Activated naive CD4-positive, alpha-beta T cell treated with anti-CD3 and anti-CD28 coated beads for 36 hours (primary cell): Measurements from ENCODE around the gene CEBPA. TPM values are rescaled to one million over a fixed set of nuclear protein-coding genes. Genes with fewer than 3 reads are reported as not detected.

Experiments
- CTCF ChIA-PET: fragments of 350-600 bp; sonication (Branson Sonifier 250); formaldehyde crosslinking; loops from one replicate; lab custom pipeline; 2021; ENCODE audit warnings: antibody characterized with exemption; lab: Charles Lee
- DNase-seq: peaks from one replicate; pipeline ENCODE4 v3.0.0-alpha.2; 2020
- H3K27ac Mint-ChIP-seq: one replicate; pipeline ENCODE4 v1.8.0; 2021; ENCODE audit warnings: mild to moderate bottlenecking, mixed read lengths
- H3K27me3 Mint-ChIP-seq: one replicate; pipeline ENCODE4 v1.8.0; 2021; ENCODE audit warnings: low read depth, mixed read lengths
- H3K36me3 Mint-ChIP-seq: one replicate; pipeline ENCODE4 v1.8.0; 2021; ENCODE audit warnings: low read depth, mixed read lengths
- H3K4me1 Mint-ChIP-seq: one replicate; pipeline ENCODE4 v1.8.0; 2021; ENCODE audit warnings: low read depth, mixed read lengths
- H3K4me3 Mint-ChIP-seq: one replicate; pipeline ENCODE4 v1.8.0; 2021; ENCODE audit warnings: mild to moderate bottlenecking, moderate library complexity, mixed read lengths
- H3K9me3 Mint-ChIP-seq: one replicate; pipeline ENCODE4 v1.8.0; 2021; ENCODE audit warnings: mixed read lengths
- intact Hi-C: fragments of 100-400 bp; cut with micrococcal nuclease; formaldehyde crosslinking; loops from one replicate; pipeline ENCODE4 v1.15.1; 2023
- total RNA-seq, 2 experiments: library from RNA; stranded (reverse); gene quantifications; one replicate each; pipeline ENCODE4 v1.2.3, GENCODE V29; 2021

The CEBPA gene
- total RNA-seq, 2 experiments from 2014 or later: 0.10 TPM

GRCh38 chr19:33304371-33304759 lies 2.0 kb upstream of the CEBPA start:
- Mint-ChIP-seq H3K27me3 (peaks cover 32% of the 10 kb centered on the region), H3K4me1 (no peaks in the 10 kb centered on the region), H3K27ac (no peak overlapping the region), H3K9me3 (no peaks in the 10 kb centered on the region), H3K36me3 (no peaks in the 10 kb centered on the region), H3K4me3 (no peak overlapping the region)
- DNase-seq: no peak
- intact Hi-C loops: loop anchor here (5.0 kb wide), 2 partner anchors 103 to 127 kb away; no protein-coding TSS in a partner anchor
- CTCF ChIA-PET: interaction anchor here (0.7 to 1.4 kb wide), 2 partner anchors 67 to 627 kb away, joined by 3 to 4 read pairs; no protein-coding TSS in a partner anchor

GRCh38 chr19:33303791-33304345 lies 1.5 kb upstream of the CEBPA start:
- no peaks in the 10 kb centered on the region for H3K9me3 Mint-ChIP-seq
- H3K4me1 Mint-ChIP-seq: no peaks in the 10 kb centered on the region
- no peak for DNase-seq
- no peaks in the 10 kb centered on the region for H3K36me3 Mint-ChIP-seq
- no peak overlapping the region for H3K27ac Mint-ChIP-seq
- H3K27me3 Mint-ChIP-seq: peaks cover 37% of the 10 kb centered on the region
- no peak overlapping the region for H3K4me3 Mint-ChIP-seq
- intact Hi-C loops: loop anchor here (2.0 to 5.0 kb wide), 3 partner anchors 69 to 127 kb away; no protein-coding TSS in a partner anchor
- CTCF ChIA-PET: interaction anchor here (0.7 to 1.4 kb wide), 3 partner anchors 45 to 627 kb away, joined by 3 to 4 read pairs (median 3); no protein-coding TSS in a partner anchor

GRCh38 chr19:33302974-33303790 lies 848 bp upstream of the CEBPA start:
- CTCF ChIA-PET: interaction anchor here (1.1 to 1.4 kb wide), 5 partner anchors 8 to 80 kb away, joined by 3 to 4 read pairs (median 3); no protein-coding TSS in a partner anchor
- peaks cover 37% of the 10 kb centered on the region for H3K27me3 Mint-ChIP-seq

GRCh38 chr19:33301900-33302174 lies 497 bp downstream of the CEBPA start:
- intact Hi-C loops: loop anchor here (1.0 to 5.0 kb wide), 4 partner anchors 67 to 125 kb away; partner anchors contain the start of gene CEBPG
- no peak overlapping the region for H3K4me3 Mint-ChIP-seq

More at GRCh38 chr19:33302974-33303790, 848 bp upstream of the CEBPA start:
- Mint-ChIP-seq H3K36me3 (no peaks in the 10 kb centered on the region), H3K27ac (no peak overlapping the region), H3K4me3 (peak overlapping the region; percentile 42), H3K9me3 (no peaks in the 10 kb centered on the region), H3K4me1 (no peaks in the 10 kb centered on the region)
- intact Hi-C loops: loop anchor here (1.0 to 5.0 kb wide), 4 partner anchors 68 to 126 kb away; partner anchors contain the start of gene CEBPG
- no peak for DNase-seq

GRCh38 chr19:33301144-33301899 lies 1.0 kb downstream of the CEBPA start:
- H3K27me3 Mint-ChIP-seq: peaks cover 34% of the 10 kb centered on the region
- no peaks in the 10 kb centered on the region for H3K9me3 Mint-ChIP-seq
- intact Hi-C loops: loop anchor here (5.0 kb wide), 2 partner anchors 106 to 124 kb away; no protein-coding TSS in a partner anchor
- H3K36me3 Mint-ChIP-seq: no peaks in the 10 kb centered on the region
- no peaks in the 10 kb centered on the region for H3K4me1 Mint-ChIP-seq
- DNase-seq: no peak
- no peak overlapping the region for H3K27ac Mint-ChIP-seq
- H3K4me3 Mint-ChIP-seq: no peak overlapping the region
- CTCF ChIA-PET: interaction anchor here (1.1 kb wide), 1 partner anchor 9 kb away, joined by 3 read pairs; no protein-coding TSS in a partner anchor

More at GRCh38 chr19:33301900-33302174, 497 bp downstream of the CEBPA start:
- Mint-ChIP-seq H3K36me3 (no peaks in the 10 kb centered on the region), H3K27me3 (peaks cover 34% of the 10 kb centered on the region), H3K9me3 (no peaks in the 10 kb centered on the region), H3K4me1 (no peaks in the 10 kb centered on the region), H3K27ac (no peak overlapping the region)
- CTCF ChIA-PET: interaction anchor here (1.1 kb wide), 1 partner anchor 15 kb away, joined by 3 read pairs; no protein-coding TSS in a partner anchor
- no peak for DNase-seq

- H3K27ac Mint-ChIP-seq: no peak overlapping the region
- peaks cover 34% of the 10 kb centered on the region for H3K27me3 Mint-ChIP-seq
- no peaks in the 10 kb centered on the region for H3K9me3 Mint-ChIP-seq
- no peaks in the 10 kb centered on the region for H3K4me1 Mint-ChIP-seq
- intact Hi-C loops: loop anchor here (5.0 kb wide), 2 partner anchors 106 to 124 kb away; no protein-coding TSS in a partner anchor
- no peak for DNase-seq
- CTCF ChIA-PET: interaction anchor here (1.1 kb wide), 1 partner anchor 8 kb away, joined by 3 read pairs; no protein-coding TSS in a partner anchor
- H3K36me3 Mint-ChIP-seq: no peaks in the 10 kb centered on the region
- H3K4me3 Mint-ChIP-seq: no peak overlapping the region
Measured at GRCh38 chr19:33300894-33301143, 1.5 kb downstream of the CEBPA start.

GRCh38 chr19:33300009-33300893 lies 2.1 kb downstream of the CEBPA start:
- H3K4me3 Mint-ChIP-seq: no peak overlapping the region
- no peak for DNase-seq
- no peaks in the 10 kb centered on the region for H3K36me3 Mint-ChIP-seq
- no peaks in the 10 kb centered on the region for H3K9me3 Mint-ChIP-seq
- intact Hi-C loops: loop anchor here (5.0 kb wide), 2 partner anchors 107 to 123 kb away; no protein-coding TSS in a partner anchor
- CTCF ChIA-PET: interaction anchor here (1.1 kb wide), 1 partner anchor 8 kb away, joined by 3 read pairs; no protein-coding TSS in a partner anchor
- peaks cover 34% of the 10 kb centered on the region for H3K27me3 Mint-ChIP-seq
- no peak overlapping the region for H3K27ac Mint-ChIP-seq
- H3K4me1 Mint-ChIP-seq: no peaks in the 10 kb centered on the region

- no peaks in the 10 kb centered on the region for H3K36me3 Mint-ChIP-seq
- DNase-seq: no peak
- CTCF ChIA-PET: no interaction called here
- H3K4me1 Mint-ChIP-seq: no peaks in the 10 kb centered on the region
- no peak overlapping the region for H3K27ac Mint-ChIP-seq
- intact Hi-C loops: no loop called here
- no peaks in the 10 kb centered on the region for H3K9me3 Mint-ChIP-seq
- H3K4me3 Mint-ChIP-seq: no peak overlapping the region
- H3K27me3 Mint-ChIP-seq: peaks cover 24% of the 10 kb centered on the region
Measured at GRCh38 chr19:33299051-33299688, 3.2 kb downstream of the CEBPA start.

- no peak for DNase-seq
- H3K27me3 Mint-ChIP-seq: peaks cover 23% of the 10 kb centered on the region
- H3K4me3 Mint-ChIP-seq: no peak overlapping the region
- H3K27ac Mint-ChIP-seq: no peak overlapping the region
- intact Hi-C loops: no loop called here
- CTCF ChIA-PET: no interaction called here
- H3K9me3 Mint-ChIP-seq: no peaks in the 10 kb centered on the region
- H3K36me3 Mint-ChIP-seq: no peaks in the 10 kb centered on the region
- H3K4me1 Mint-ChIP-seq: no peaks in the 10 kb centered on the region
Measured at GRCh38 chr19:33298146-33298911, 4.0 kb downstream of the CEBPA start.

- no peak for DNase-seq
- intact Hi-C loops: no loop called here
- Mint-ChIP-seq H3K27ac (no peak overlapping the region), H3K4me3 (no peak overlapping the region), H3K4me1 (no peaks in the 10 kb centered on the region), H3K27me3 (peaks cover 23% of the 10 kb centered on the region), H3K36me3 (no peaks in the 10 kb centered on the region), H3K9me3 (no peaks in the 10 kb centered on the region)
- CTCF ChIA-PET: no interaction called here
Measured at GRCh38 chr19:33297401-33298145, 4.8 kb downstream of the CEBPA start.
